Heart left ventricle (tissue), 13 donors: Measurements from ENCODE around the gene POU2AF1.

ENCODE experiments used
- POLR2A ChIP-seq, 2 donors: fragments of 450-650 bp; IDR thresholded peaks; one replicate each; pipeline ENCODE4 v1.6.1; 2017; ENCODE audit warnings: antibody characterized with exemption in 2 of 2, mild to moderate bottlenecking in 2 of 2, moderate library complexity in 2 of 2
- TF ChIP-seq, protein P1 (sequence below), 12 donors: fragments of 200-600 bp; sonication (generic) in 4 of 12; IDR thresholded peaks; one replicate each; pipeline versions ENCODE4 v1.5.0 to v1.8.0; 2018 to 2022; ENCODE audit warnings: antibody characterized with exemption in 12 of 12, mild to moderate bottlenecking in 5 of 12
- donor health status: ischemic (EF 13 %, LVEDD 7.1; RV severe dilation, severe dysfunction).
- donor health status: DM: no; HTN: yes; CAD: no.
- donor health status: DM: no; HTN: no; CAD: no.
- donor health status: ischemic (EF 25% LVEDD 6.9; RV normal size, moderate dysfunction).
- donor health status: ischemic (EF 25% LVEDD 5.7; RV mildly dilated, moderate dysfunction).
- donor health status: ischemic (EF 35%, LVEDD 5.7; RV mildly dilated, moderate dysfunction).
- donor health status: nonischemic (EF 11% LVEDD 7.7; RV severe dilation, severe dysfunction).
- donor health status: DM: yes; HTN: yes; CAD: no.
- donor health status: PGD.
- donor health status: ischemic (EF 29% LVEDD 5.4; RV normal size, mild dysfunction).
- donor health status: nonischemic (EF 23%, LVEDD 6.1; RV moderate dilation, normal function).

- TF ChIP-seq, protein P1, sequence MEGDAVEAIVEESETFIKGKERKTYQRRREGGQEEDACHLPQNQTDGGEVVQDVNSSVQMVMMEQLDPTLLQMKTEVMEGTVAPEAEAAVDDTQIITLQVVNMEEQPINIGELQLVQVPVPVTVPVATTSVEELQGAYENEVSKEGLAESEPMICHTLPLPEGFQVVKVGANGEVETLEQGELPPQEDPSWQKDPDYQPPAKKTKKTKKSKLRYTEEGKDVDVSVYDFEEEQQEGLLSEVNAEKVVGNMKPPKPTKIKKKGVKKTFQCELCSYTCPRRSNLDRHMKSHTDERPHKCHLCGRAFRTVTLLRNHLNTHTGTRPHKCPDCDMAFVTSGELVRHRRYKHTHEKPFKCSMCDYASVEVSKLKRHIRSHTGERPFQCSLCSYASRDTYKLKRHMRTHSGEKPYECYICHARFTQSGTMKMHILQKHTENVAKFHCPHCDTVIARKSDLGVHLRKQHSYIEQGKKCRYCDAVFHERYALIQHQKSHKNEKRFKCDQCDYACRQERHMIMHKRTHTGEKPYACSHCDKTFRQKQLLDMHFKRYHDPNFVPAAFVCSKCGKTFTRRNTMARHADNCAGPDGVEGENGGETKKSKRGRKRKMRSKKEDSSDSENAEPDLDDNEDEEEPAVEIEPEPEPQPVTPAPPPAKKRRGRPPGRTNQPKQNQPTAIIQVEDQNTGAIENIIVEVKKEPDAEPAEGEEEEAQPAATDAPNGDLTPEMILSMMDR (IDR thresholded peaks at IDR 0.05): no peak
- no peak for TF ChIP-seq POLR2A (IDR thresholded peaks at IDR 0.05)
These were observed 8.7 kb downstream of the POU2AF1 start for GRCh38 chr11:111370270-111370901.
